ENCODE data around the gene OR4D1.

DNA sequence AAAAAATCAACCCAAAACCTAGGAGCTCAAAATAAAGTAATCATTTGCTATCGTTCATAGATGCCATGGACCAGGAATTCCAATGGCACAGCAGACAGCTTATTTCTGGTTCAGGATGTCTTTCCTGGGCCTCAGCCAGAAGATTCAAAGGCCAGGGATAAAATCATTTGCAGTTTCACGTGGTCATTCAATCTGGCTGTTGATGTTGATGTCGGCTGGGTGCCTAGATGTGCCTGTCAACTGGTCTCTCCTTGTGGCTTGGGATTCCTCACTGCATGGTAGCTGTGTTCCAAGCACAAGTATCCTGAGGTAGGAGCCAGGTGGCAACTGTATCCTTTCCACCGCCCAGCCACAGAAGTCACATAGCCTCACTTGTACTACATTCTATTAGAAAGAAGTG, 33.6 kb downstream of the OR4D1 start:
- no peak for TF ChIP-seq POLR2A (IDR thresholded peaks at IDR 0.05)
- TF ChIP-seq, protein P1, sequence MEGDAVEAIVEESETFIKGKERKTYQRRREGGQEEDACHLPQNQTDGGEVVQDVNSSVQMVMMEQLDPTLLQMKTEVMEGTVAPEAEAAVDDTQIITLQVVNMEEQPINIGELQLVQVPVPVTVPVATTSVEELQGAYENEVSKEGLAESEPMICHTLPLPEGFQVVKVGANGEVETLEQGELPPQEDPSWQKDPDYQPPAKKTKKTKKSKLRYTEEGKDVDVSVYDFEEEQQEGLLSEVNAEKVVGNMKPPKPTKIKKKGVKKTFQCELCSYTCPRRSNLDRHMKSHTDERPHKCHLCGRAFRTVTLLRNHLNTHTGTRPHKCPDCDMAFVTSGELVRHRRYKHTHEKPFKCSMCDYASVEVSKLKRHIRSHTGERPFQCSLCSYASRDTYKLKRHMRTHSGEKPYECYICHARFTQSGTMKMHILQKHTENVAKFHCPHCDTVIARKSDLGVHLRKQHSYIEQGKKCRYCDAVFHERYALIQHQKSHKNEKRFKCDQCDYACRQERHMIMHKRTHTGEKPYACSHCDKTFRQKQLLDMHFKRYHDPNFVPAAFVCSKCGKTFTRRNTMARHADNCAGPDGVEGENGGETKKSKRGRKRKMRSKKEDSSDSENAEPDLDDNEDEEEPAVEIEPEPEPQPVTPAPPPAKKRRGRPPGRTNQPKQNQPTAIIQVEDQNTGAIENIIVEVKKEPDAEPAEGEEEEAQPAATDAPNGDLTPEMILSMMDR (IDR thresholded peaks at IDR 0.05): no peak
- TF ChIP-seq EP300 (IDR thresholded peaks at IDR 0.05): no peak

Measured in sigmoid colon (tissue), 4 donors.